ENCODE results near the gene SIGLEC6.
"Not testable (repeated sequence)": the region's sequence is repeated elsewhere in the genome, so short reads cannot be mapped to it uniquely, and the experiment has no call there.

The SIGLEC6 gene

GRCh38 chr19:51509823-51510660 is 21.4 kb downstream of the SIGLEC6 start:
- no peak for DNase-seq (ENCODE audit: low read depth, low spot score)

- DNase-seq (ENCODE audit: low read depth, low spot score) = no peak
Measured at GRCh38 chr19:51508059-51508733, 23.3 kb downstream of the SIGLEC6 start.

GRCh38 chr19:51507640-51508058 is 23.8 kb downstream of the SIGLEC6 start:
- no peak for DNase-seq (ENCODE audit: low read depth, low spot score)

GRCh38 chr19:51507192-51507591 is 24.3 kb downstream of the SIGLEC6 start:
- DNase-seq (ENCODE audit: low read depth, low spot score) = no peak

- no peak for DNase-seq (ENCODE audit: low read depth, low spot score)
Measured at GRCh38 chr19:51505904-51506303, 25.6 kb downstream of the SIGLEC6 start.

GRCh38 chr19:51503896-51504295 is 27.6 kb downstream of the SIGLEC6 start:
- DNase-seq (ENCODE audit: low read depth, low spot score) = no peak

GRCh38 chr19:51503286-51503817 is 28.1 kb downstream of the SIGLEC6 start:
- no peak for DNase-seq (ENCODE audit: low read depth, low spot score)

GRCh38 chr19:51501594-51502263 is 29.7 kb downstream of the SIGLEC6 start, which contains the start of gene SIGLEC12:
Gene SIGLEC12 (minus strand): TSS chr19:51501800. CDS start chr19:51501733, 67 bp downstream.
- DNase-seq (ENCODE audit: low read depth, low spot score) = no peak

GRCh38 chr19:51500931-51501330 is 30.5 kb downstream of the SIGLEC6 start:
- not testable (repeated sequence) for DNase-seq (ENCODE audit: low read depth, low spot score)

- no peak for DNase-seq (ENCODE audit: low read depth, low spot score)
Measured at GRCh38 chr19:51497666-51498065, 33.8 kb downstream of the SIGLEC6 start.

- no peak for DNase-seq (ENCODE audit: low read depth, low spot score)
Measured at GRCh38 chr19:51493776-51494175, 37.7 kb downstream of the SIGLEC6 start.

- DNase-seq (ENCODE audit: low read depth, low spot score) = no peak
Measured at GRCh38 chr19:51491586-51491985, 39.9 kb downstream of the SIGLEC6 start.

- DNase-seq (ENCODE audit: low read depth, low spot score) = no peak
Measured at GRCh38 chr19:51490676-51491075, 40.8 kb downstream of the SIGLEC6 start.

- no peak for DNase-seq (ENCODE audit: low read depth, low spot score)
Measured at GRCh38 chr19:51489113-51489512, 42.4 kb downstream of the SIGLEC6 start.

- DNase-seq (ENCODE audit: low read depth, low spot score) = no peak
Measured at GRCh38 chr19:51488491-51488890, 43.0 kb downstream of the SIGLEC6 start.

GRCh38 chr19:51485960-51486660 is 45.4 kb downstream of the SIGLEC6 start:
- no peak for DNase-seq (ENCODE audit: low read depth, low spot score)

GRCh38 chr19:51480590-51480989 is 50.9 kb downstream of the SIGLEC6 start:
- peak; percentile 62 for DNase-seq (ENCODE audit: low read depth, low spot score)

GRCh38 chr19:51479531-51480331 is 51.7 kb downstream of the SIGLEC6 start:
- DNase-seq (ENCODE audit: low read depth, low spot score) = no peak

GRCh38 chr19:51478381-51479234 is 52.9 kb downstream of the SIGLEC6 start, which contains the start of gene CEACAM18:
Gene CEACAM18 (plus strand): TSS chr19:51478539.
- no peak for DNase-seq (ENCODE audit: low read depth, low spot score)
